ENCODE data around the gene DPP9. TPM values are rescaled to one million over a fixed set of nuclear protein-coding genes. Genes with fewer than 3 reads are reported as not detected.

Gene DPP9
- total and polyA plus RNA-seq, 2 of the 8 experiments (the other 6 are each of a cell fraction or from before 2014, with no cell fraction given), result 11.6 to 40.7 TPM

DNA sequence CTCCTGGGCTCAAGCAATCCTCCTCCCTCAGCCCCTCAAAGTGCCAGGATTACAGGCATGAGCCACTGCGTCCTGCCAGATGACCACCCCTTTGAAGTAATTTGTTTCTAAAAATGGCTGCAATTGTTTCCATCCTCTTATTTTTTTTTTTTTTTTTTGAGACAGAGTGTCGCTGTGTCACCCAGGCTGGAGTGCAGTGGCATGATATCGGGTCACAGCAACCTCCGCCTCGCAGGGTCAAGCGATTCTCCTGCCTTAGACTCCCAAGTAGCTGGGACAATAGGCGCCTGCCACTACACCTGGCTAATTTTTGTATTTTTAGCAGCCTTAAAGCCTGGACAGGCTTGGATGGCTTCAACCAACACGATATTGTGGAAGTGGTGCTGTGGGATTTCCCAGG, 22.3 kb upstream of the DPP9 start:
- Histone ChIP-seq H3K9me3 (ENCODE audit: insufficient read depth in 2 of 2, low read depth in 1 of 2, low read length in 1 of 2) (no peaks in the 10 kb centered on the region), H3K4me1 (replicated peaks in 1 of 4; ENCODE audit: control insufficient read depth in 3 of 4, insufficient read depth in 4 of 4, low read length in 3 of 4) (peaks cover 0 to 12% (median 9%) of the 10 kb centered on the region in 4 experiments; a peak in 5 of 7 replicates), H3K23ac (ENCODE audit: insufficient read length) (no peak overlapping the region), H2AFZ (ENCODE audit: low read length) (no peak overlapping the region), H3K79me1 (ENCODE audit: low read depth, low read length) (no peaks in the 10 kb centered on the region), H3K9ac (replicated peaks in 1 of 4; ENCODE audit: extremely low read depth in 1 of 4, low read depth in 3 of 4, low read length in 3 of 4) (no peak overlapping the region), H3K23me2 (ENCODE audit: low read depth, low read length) (peaks cover 3% of the 10 kb centered on the region; the same call in 1 of the 2 replicates), H3K27ac (ENCODE audit: low read depth, low read length) (no peak overlapping the region), H3K4me2 (ENCODE audit: insufficient read depth in 1 of 2, low read depth in 2 of 2, low read length in 2 of 2) (no peak overlapping the region), H2BK20ac (ENCODE audit: low read length) (no peak overlapping the region), H3K18ac (ENCODE audit: extremely low read depth, low read length) (no peak overlapping the region), H3K56ac (replicated peaks; ENCODE audit: insufficient read length, low read depth, low read length) (no peak overlapping the region), H3K14ac (ENCODE audit: insufficient read length) (no peak overlapping the region), H2BK12ac (ENCODE audit: low read depth, low read length) (no peak overlapping the region), H2AK5ac (ENCODE audit: low read depth, low read length) (no peak overlapping the region), H4K5ac (ENCODE audit: insufficient read length, low read depth, low read length) (no peak overlapping the region), H3K4me3 (ENCODE audit: extremely low read depth in 1 of 4, insufficient read depth in 2 of 4, low read depth in 3 of 4, low read length in 4 of 4) (no peak overlapping the region), H2BK120ac (replicated peaks; ENCODE audit: low read depth, low read length) (no peak overlapping the region), H3K79me2 (ENCODE audit: control insufficient read depth in 1 of 2, insufficient read depth in 2 of 2, low read length in 2 of 2) (no peaks in the 10 kb centered on the region), H3K36me3 (ENCODE audit: control insufficient read depth in 2 of 4, insufficient read depth in 4 of 4, low read length in 3 of 4) (no peaks in the 10 kb centered on the region), H3K4ac (replicated peaks; ENCODE audit: insufficient read length, low read depth, low read length) (no peak overlapping the region), H4K91ac (replicated peaks; ENCODE audit: insufficient read length, low read length) (no peak overlapping the region), H2BK5ac (ENCODE audit: low read depth, low read length) (no peak overlapping the region), H2BK15ac (ENCODE audit: low read length) (no peak overlapping the region), H3K27me3 (replicated peaks in 1 of 4; ENCODE audit: control insufficient read depth in 3 of 4, extremely low read depth in 1 of 4, insufficient read depth in 3 of 4, low read length in 3 of 4) (no peaks in the 10 kb centered on the region; a peak in 1 of 7 replicates), H4K20me1 (replicated peaks in 1 of 2; ENCODE audit: control insufficient read depth in 1 of 2, insufficient read depth in 2 of 2, low read length in 2 of 2) (no peaks in the 10 kb centered on the region), H4K8ac (ENCODE audit: extremely low read depth, insufficient read depth, low read length) (no peak overlapping the region)
- ChIA-PET CTCF (ENCODE audit: partially characterized antibody) (interaction anchor here (2.0 kb wide), 1 partner anchor 14 kb away, joined by 5 read pairs; no protein-coding TSS in a partner anchor), POLR2A (ENCODE audit: partially characterized antibody) (interaction anchor here (1.2 to 1.4 kb wide), 2 partner anchors 21 to 23 kb away, joined by 4 read pairs; no protein-coding TSS in a partner anchor)
- WGBS, 2 experiments (ENCODE audit: extremely low coverage in 1 of 2, insufficient coverage in 1 of 2, insufficient read length in 1 of 2, insufficient replicate concordance in 2 of 2, low coverage in 1 of 2, low lambda C conversion rate in 2 of 2, missing lambda C conversion rate in 1 of 2), result 84% methylated on average over 7 of the region's 8 CpGs; no CpG with 5 or more reads in 1 of the 2 experiments
- FAIRE-seq (no peak), DNase-seq (ENCODE audit: low read depth in 1 of 2, low spot score in 2 of 2) (no peak)
- TF ChIP-seq SRF (IDR thresholded peaks at IDR 0.05; ENCODE audit: low read depth, low read length) (no peak), MAX (IDR thresholded peaks at IDR 0.05) (no peak), TCF12 (IDR thresholded peaks at IDR 0.05; ENCODE audit: low read depth, low read length) (no peak), KDM5A (IDR thresholded peaks at IDR 0.05; ENCODE audit: low read length) (no peak), ASH2L (IDR thresholded peaks at IDR 0.05; ENCODE audit: low read length) (no peak), BCL11A (IDR thresholded peaks at IDR 0.05; ENCODE audit: low read depth in 2 of 2, low read length in 2 of 2) (no peak), POLR2A (IDR thresholded peaks at IDR 0.05; ENCODE audit: control extremely low read depth in 1 of 2, low read depth in 2 of 2, low read length in 2 of 2) (no peak), EP300 (IDR thresholded peaks at IDR 0.05; ENCODE audit: borderline replicate concordance in 1 of 2, low read depth in 2 of 2, low read length in 2 of 2) (no peak), TAF7 (optimal IDR thresholded peaks at IDR 0.05; ENCODE audit: borderline replicate concordance, low read depth, low read length) (no peak), FOSL1 (IDR thresholded peaks at IDR 0.05; ENCODE audit: insufficient read depth, low read depth, low read length) (no peak), SP1 (IDR thresholded peaks at IDR 0.05; ENCODE audit: low read depth, low read length) (no peak), TBP (IDR thresholded peaks at IDR 0.05; ENCODE audit: low read depth, low read length) (no peak)
